Body of pancreas (tissue), 4 donors: ENCODE results near the gene PLXDC2.

Experiments used
- CTCF ChIP-seq, 7 experiments: fragments of 450-650 bp in 4 of 7; fragments of 200-600 bp in 3 of 7; sonication (generic) in 3 of 7; IDR thresholded peaks; one replicate each; pipeline ENCODE4 v1.5.1; 2016 to 2019; ENCODE audit warnings: antibody characterized with exemption in 7 of 7
- POLR2A ChIP-seq, 3 donors: fragments of 450-650 bp; IDR thresholded peaks; one replicate each; pipeline ENCODE4 v1.6.1; 2016; ENCODE audit warnings: antibody characterized with exemption in 3 of 3, mild to moderate bottlenecking in 2 of 3

- TF ChIP-seq POLR2A (IDR thresholded peaks at IDR 0.05): no peak
- TF ChIP-seq CTCF (IDR thresholded peaks at IDR 0.05): no peak
Observed at GRCh38 chr10:19874190-19874589, 58.0 kb downstream of the PLXDC2 start.
